GM12874 (cell line): ENCODE measurements around the gene S100P.

ENCODE experiments used
- TF ChIP-seq, protein P1 (sequence below): IDR thresholded peaks from 2 replicates; pipeline ENCODE4 v1.5.1; 2011; ENCODE audit warnings: low read depth, mild to moderate bottlenecking, control low read depth, low read length, moderate library complexity; ENCODE audit not compliant: insufficient read depth

The S100P gene

DNA sequence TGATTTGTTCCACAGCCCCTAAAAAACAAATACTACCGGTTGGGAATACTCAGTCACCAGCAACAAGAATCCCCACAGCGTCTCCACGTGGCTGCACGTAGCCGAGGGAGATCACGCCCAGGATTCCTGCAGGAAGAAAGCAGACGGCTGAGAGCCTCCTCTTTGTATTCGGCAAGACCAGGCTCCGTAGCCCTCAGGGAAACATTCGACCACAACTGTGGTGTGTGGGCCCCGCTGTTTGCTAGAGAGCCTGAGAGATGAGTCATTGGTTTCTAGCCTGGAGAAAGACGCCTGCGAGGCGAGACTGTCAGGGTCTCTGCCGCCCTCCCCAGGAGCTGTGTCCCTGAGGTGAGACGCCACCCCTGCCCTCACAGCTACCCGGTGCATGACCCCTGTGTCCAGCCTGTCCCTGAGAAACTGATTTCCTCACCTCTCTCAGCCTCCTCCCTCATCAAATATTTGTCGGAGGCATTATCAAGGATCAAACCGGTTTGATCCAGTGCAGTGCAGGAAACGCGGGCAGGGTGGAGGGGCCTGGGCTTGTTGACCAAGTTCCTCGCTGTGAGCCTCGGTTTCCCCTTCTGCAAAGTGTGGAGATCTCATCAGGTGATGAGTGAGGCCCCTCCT lies 4.7 kb upstream of the S100P start:
- TF ChIP-seq, protein P1, sequence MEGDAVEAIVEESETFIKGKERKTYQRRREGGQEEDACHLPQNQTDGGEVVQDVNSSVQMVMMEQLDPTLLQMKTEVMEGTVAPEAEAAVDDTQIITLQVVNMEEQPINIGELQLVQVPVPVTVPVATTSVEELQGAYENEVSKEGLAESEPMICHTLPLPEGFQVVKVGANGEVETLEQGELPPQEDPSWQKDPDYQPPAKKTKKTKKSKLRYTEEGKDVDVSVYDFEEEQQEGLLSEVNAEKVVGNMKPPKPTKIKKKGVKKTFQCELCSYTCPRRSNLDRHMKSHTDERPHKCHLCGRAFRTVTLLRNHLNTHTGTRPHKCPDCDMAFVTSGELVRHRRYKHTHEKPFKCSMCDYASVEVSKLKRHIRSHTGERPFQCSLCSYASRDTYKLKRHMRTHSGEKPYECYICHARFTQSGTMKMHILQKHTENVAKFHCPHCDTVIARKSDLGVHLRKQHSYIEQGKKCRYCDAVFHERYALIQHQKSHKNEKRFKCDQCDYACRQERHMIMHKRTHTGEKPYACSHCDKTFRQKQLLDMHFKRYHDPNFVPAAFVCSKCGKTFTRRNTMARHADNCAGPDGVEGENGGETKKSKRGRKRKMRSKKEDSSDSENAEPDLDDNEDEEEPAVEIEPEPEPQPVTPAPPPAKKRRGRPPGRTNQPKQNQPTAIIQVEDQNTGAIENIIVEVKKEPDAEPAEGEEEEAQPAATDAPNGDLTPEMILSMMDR = no peak

DNA sequence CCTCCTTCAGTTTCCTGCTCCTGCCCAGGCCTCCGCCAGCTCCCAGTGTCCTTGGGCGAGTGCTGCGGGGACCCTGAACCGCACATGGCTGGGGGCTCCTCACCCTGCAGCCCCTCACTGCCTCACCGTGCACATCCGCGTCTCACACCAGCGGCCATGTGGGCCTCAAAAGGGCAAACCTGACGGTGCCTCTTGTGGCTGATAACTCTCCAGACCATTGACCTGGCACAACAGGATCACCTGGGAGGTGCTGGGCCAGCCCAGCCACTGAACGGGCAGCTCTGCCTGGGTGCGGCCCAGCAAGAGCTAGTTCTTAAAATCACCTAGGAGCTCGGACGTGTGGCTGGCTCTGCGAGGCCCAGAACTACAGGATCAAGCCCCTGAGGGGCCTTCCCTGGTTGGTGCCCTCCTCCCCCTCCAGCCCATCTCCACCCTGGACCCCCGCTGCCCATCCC lies 4.1 kb upstream of the S100P start:
- TF ChIP-seq, protein P1 = no peak

DNA sequence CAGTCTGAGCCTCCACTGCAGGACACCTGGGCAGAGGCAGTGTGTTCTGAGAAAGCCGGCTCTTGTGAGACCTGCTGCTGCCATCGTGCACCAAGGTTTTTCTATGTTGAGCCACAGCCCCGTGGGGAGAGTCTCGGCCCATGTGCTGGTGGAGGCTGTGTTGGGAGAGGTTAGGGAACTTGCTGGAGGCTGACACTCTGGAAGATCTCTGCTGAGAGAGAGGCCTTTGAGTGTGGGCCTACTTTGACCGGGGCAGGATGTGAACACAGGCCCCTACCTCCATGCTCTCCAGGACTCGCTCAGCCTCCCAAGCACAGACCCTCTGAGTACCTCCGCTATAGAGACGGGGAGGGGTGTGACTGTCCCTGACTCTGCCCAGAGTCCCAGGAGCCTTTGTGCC lies 1.3 kb upstream of the S100P start:
- TF ChIP-seq, protein P1 = no peak

DNA sequence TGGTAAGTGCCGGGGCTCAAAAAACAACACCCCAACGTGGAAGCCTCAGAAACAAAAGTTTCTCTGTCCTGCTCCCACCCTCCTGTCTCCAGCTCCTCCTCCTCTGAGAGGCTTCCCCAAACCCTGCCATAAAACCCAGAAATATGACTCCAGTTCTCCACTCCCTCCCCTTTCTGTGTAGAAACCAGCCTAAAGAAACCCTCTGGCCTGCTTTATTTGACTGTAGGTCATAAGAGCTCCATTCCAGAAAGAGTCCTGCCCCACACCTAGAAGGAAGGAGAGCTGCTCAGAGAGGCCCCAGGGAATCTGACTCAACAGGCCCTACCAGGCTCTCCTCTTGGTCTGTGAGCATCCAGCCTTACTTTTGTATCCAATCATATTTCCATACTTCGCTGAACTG lies 872 bp upstream of the S100P start:
- TF ChIP-seq, protein P1 = no peak

DNA sequence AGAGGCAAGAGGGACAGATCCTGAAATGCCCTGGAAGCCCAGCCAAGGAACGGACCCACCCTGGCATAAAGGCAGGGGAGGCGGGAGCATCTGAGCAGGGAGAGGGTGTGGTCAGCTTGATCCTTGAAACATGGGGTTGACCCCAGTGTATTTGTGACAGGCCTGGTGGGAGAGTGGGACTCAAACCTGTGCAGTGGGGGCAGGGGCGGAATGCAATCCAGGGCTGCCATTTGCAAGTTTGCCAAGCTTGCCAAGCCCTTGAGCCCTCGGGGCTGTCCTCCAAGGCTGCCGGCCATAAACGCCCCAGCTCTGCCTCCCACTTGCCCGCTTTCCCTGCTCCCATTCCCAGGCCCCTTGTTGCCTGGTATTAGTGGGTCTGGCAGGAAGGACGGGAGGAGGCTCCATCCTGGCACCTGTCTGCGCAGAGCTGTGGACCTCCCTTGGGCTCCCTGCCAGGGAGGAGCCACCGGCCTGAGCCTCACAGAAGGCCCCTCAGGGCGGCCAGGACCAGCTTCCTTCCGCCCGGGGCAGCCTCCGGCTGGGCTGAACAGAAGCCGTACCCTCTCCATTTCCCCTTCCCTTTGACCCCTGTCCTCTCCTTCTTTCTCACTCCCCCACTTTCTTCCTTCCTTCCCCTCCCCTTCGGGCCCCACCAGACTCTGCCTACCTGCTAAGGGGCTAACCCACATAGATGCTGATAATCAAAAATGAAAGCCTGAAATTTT lies 661 bp downstream of the S100P start:
- TF ChIP-seq, protein P1 = no peak

DNA sequence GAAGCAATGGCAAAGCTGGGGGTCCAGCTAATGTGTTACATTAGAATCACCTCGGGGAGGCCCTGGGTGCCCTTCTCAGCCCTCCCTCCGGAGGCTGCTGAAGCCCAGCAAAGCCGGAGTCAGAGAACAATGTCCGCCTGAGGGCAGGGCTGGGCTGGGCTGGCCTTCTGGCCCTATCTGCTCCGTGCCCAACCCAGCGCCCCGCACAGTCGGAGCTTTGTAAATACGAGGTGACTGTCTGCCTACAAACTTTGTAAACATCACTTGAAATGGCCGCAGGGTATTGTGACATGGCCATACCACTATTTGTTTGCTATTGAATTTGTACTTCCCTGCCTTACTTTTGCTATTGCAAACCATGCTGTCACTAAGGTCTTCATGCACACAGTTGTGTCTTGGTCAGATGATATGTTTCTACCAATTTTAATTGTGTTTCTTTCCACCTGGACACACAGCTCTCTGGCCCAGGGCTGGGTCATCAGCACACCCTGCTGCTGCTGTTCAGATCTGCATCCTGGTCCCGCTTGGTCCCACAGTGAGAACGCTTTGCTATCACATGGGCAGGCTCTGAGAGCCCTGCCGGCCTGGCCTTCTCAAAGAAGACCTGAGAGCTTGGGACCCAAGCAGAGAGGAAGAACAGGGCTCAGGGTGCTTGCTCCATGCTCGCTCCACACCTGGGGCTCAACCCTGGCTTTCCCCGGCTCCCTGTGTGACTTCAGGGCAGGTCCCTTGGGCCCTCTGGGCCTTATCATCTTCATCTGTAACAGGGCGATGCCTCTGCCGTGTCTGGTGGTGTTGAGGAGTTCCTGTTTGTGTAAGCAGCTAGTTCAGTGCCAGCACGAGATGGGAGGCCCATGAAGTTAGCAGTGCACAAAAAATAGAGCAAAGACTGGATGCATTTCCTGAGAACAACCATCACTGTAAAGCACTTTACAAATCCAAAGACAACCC lies 2.3 kb downstream of the S100P start:
- TF ChIP-seq, protein P1 = no peak

DNA sequence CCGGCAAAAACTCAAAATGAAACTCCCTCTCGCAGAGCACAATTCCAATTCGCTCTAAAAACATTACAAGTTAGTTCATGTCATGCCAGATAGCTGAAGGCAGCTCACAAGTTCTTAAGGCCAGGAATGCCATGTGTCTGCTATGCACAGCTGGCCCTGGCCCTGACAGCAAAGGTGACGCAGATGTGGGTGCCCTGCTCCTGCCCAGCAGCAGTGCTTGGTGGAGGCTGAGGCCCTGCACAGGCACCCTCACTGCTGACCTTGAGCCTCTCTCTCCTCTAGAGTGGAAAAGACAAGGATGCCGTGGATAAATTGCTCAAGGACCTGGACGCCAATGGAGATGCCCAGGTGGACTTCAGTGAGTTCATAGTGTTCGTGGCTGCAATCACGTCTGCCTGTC lies 2.9 kb downstream of the S100P start:
- TF ChIP-seq, protein P1 = no peak
